Colon (tissue), 2 donors: ENCODE results near the gene UBE2R2.
"Not testable (repeated sequence)": the region's sequence is repeated elsewhere in the genome, so short reads cannot be mapped to it uniquely, and the experiment has no call there.

Experiments used
- FAIRE-seq: peaks from 2 replicates; lab custom pipeline; 2012; peaks lifted over from hg19 to GRCh38; lab: Jason Lieb, UNC
- donor health status: control.
- donor health status: control.

The UBE2R2 gene

DNA sequence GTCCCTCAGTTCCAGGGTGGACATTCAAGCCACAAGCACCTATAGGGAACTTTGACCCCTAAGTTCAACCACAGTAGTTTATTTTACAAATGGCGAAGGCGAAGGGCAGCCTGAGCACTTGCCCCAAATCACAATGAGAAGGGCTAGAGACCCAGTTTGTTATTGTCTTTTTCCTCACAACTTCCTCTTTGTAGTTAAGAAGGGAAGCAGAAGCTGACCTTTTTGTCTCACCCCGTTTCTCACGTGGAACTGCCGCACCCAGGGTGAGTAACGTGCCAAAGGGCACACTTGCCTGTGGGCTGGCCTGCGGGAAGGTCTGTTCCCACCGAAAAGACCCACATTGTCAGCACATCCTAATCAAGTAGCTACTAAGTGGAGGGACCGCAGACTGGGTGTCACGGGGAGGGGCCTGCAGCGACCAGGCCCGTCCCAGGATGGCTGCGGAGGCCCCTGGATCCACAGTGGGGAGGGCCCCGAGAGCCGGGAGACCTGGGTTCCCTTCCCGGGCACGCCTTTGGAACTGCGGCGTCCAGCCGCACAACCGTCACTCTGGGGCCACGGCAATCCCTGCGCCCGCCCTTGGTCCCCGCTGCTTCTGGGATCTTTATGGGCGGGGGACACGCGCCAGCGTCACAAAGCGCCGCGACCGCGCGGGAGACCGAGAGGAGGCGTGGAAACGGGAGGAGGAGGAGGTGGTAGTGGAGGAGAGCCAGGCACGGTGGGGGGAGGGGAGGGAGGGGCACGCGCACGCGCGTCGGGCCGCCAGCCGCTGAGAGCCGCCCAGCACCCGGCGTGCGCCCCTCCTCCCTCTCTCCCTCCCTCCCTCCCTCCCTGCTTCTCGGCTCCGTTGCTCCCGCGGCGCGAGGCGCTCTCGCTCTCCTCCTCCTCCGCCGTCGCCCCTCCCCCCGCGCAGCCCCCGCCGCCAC, at the start of gene UBE2R2:
Gene UBE2R2, plus strand, starts transcription at position 834 of the 926 bp plus-strand sequence. CDS start 598 bp downstream, outside the sequence.
- no peak for FAIRE-seq

DNA sequence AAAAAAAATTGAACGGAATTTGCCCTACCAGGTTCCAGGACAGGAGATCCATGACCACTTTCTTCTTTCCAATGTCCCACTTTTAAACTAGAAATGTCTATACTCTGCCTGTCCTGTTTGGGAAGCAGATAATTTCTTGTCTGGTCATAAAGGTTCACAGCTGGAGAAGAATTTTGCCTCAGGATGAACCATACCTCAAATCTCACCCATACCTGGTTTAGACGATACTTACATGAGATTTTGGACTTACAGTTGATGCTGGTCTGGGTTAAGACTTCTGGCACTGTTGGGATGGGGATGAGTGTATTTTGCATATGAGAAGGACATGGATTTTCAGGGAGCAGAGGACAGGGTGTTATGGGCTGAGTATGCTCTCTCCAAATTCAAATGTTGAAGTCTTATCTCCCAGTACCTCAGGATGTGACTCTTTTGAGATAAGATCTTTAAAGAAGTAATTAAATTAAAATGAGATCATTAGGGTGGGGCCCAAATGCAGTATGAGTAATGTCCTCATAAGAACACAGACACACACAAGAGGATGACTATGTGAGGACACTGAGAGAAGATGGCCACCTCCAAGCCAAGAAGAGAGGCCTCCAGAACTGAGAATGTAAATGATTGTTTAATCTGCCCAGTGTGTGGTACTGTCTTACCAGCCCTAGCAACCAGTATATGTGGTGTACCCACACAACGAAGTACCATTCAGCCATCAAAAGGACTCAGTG, 46.6 kb upstream of the UBE2R2 start:
- not testable (repeated sequence) for FAIRE-seq

DNA sequence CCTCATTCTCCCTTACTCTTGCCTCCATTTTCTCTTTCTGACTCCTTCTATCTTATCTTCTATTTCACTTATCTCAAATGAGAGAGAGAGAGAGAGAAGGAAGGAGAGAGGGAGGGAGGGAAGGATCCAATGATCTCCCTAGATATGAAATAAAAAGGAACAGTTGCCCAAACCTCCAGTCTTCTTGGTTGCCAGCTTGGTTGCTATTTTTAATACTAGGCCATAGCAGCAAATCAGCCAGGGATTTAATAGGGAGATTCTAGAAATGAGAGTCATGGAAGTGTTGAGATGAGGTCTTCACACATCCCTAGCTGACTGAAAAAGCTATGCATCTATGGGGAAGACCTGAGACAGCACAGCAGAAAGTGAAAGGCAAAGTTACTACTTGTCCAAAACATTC, 43.8 kb upstream of the UBE2R2 start:
- not testable (repeated sequence) for FAIRE-seq

DNA sequence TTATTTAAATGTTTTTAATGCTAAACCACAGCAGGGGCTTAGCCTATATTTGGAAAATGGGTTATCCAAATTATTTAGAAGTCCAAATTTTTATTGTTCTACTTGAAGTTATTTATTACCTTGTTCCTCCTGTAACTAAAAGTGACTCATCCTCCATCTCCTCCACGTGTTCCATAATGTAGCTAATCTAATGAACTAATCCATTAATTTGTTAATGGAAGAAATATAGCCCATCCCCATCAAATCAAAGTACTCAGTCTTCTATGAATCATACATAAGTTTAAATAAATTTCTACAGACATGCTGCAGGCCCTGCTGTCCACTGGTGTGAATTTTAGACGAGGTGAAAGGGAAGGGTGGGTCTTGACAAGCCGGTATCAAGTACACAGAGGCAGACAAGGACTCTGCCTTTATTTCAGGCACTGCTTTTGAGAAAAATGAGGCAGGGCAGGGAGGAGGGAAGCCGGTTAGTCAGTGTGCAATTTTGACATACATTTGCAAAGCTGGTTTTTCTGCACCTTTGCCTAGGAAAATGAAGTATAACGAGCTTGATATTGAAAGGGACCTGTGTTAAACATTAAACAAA, 42.8 kb upstream of the UBE2R2 start:
- FAIRE-seq, result peak; percentile 21

- no peak for FAIRE-seq
These were observed 40.4 kb upstream of the UBE2R2 start for GRCh38 chr9:33776578-33776977.

- no peak for FAIRE-seq
These were observed 38.1 kb upstream of the UBE2R2 start for GRCh38 chr9:33778700-33779351.

GRCh38 chr9:33780276-33780675, 36.7 kb upstream of the UBE2R2 start:
- FAIRE-seq, result no peak

GRCh38 chr9:33781736-33782135, 35.2 kb upstream of the UBE2R2 start:
- FAIRE-seq, result no peak

- FAIRE-seq, result no peak
These were observed 34.4 kb upstream of the UBE2R2 start for GRCh38 chr9:33782395-33783152.

DNA sequence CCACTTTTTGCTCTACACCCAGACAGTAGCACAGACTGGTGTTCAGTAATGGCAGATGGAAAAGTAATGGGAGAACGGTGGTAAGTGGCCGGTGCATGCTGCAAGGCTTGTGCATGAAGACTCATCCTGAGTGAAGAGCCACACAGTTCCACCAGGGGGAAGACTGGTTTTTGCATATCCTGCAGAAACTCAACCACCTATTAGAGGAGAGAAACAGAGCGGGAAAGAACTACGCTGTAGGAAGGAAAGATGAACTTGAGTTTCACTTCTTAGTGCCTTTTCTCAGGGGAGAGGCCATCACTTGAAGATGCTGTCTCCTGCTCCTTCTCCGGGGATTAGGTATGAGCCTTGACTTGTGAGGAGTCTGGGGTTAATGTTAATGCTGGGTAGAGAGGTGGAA, 31.0 kb upstream of the UBE2R2 start:
- no peak for FAIRE-seq

DNA sequence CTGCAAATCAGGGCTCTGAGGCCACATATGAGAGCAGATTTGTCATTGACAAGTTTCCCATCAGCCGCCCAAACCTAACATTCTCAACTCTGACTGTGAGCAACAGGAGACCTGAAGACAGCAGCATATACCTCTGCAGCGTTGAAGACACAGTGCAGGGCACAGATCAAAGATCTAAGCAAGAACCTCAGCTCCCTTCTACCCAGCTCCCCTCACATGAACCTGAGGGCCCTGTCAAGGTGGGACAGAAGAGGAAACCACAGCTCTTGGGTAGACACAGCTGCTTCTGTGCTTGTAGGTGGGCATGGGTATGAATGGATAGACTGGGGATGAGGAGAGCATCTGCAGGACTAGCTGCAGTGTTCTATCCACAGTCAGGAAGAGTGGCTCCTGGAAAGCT, 30.3 kb upstream of the UBE2R2 start:
- FAIRE-seq, result no peak

GRCh38 chr9:33787839-33788238, 29.1 kb upstream of the UBE2R2 start:
- no peak for FAIRE-seq

DNA sequence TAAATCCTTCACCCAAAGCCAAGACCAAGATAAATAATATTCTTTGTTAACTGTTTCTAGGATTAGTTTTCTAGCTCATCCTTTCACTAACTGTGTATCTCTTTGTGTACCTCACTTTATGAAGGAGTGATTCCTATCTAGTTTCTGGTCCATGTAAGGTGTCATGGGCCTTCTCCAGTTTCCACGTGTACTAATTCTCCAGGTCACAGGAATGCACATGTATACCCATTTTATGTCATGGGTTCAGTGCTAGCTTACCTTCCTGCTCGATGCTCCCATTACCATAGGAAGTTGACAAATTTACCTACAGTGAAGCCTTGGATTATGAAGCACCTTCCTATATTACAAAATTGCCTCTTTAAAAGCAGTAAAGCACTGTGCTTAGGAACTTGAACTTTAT, 27.5 kb upstream of the UBE2R2 start:
- not testable (repeated sequence) for FAIRE-seq

- no peak for FAIRE-seq
These were observed 25.8 kb upstream of the UBE2R2 start for GRCh38 chr9:33791117-33791516.

- not testable (repeated sequence) for FAIRE-seq
These were observed 23.5 kb upstream of the UBE2R2 start for GRCh38 chr9:33793496-33793895.

DNA sequence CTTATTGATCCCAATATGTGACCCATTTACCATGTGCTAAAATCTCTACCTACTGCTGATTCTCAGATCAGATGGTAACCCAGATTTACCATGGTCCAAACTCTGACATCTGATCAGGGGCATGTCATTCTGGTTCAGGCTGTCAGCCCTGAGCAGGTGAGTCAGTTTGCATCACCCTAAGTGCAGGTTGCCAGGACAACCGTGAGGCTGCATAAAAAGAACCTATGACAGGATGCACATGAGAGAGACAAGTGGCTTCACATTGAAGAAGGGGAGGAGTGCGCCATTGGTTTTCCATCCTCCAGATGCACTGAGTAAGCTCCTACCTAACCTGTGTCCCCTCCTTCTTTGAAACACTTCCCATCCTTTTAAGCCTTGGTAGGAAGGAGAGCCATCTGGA, 22.4 kb upstream of the UBE2R2 start:
- FAIRE-seq, result no peak

DNA sequence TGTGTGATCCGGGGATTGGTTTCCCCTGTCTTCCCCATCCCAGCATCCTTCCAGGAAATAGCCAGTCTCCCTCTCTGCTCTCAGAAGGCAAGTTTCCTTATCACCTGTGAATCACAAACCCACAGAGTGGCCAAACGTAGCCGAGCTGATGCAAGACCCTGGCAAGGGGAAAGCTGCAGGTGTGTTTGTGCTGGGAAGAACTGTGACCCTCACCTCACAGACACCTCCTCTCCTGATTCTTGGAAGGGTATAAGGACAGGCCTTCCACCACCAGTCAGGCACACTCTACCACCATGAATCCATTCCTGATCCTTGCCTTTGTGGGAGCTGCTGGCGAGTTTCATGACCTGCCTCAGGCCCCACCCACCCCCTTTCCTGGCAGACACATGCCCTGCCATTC, 21.7 kb upstream of the UBE2R2 start, which contains the start of gene PRSS3:
Gene PRSS3, plus strand, starts transcription at position 281 of the 400 bp plus-strand sequence. Its CDS starts 13 bp downstream, at position 294.
- no peak for FAIRE-seq

DNA sequence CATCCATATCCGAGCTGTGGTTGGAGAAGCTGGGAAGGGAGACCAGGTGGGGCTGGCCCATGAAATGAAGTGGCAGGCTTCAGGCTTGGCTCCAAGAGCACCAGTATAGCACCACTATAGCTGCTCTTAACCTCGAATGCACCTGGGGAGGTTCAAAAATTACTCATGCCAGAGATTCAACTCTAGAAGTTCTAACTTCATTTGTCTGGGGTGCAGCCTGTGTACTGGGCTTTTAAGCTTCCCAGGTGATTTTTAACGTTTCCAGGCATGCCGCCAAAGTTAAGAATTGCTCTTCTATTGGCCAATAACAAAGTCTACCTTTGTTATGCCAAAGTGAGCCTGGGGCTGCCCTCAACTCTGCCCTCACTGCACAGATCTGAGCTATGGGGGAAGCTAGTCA, 21.1 kb upstream of the UBE2R2 start:
- no peak for FAIRE-seq

GRCh38 chr9:33796679-33797078, 20.3 kb upstream of the UBE2R2 start:
- FAIRE-seq, result not testable (repeated sequence)

DNA sequence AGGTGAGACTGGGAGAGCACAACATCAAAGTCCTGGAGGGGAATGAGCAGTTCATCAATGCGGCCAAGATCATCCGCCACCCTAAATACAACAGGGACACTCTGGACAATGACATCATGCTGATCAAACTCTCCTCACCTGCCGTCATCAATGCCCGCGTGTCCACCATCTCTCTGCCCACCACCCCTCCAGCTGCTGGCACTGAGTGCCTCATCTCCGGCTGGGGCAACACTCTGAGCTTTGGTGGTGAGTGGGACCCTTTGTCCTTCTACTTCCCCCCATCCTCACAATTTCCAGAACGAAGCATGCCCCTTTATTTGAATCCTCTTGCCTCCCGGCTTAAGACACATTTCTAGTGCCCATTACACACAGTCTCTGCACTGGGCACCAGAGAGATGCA, 19.1 kb upstream of the UBE2R2 start:
- no peak for FAIRE-seq

GRCh38 chr9:33798545-33798944, 18.4 kb upstream of the UBE2R2 start:
- FAIRE-seq, result no peak
